Spleen (tissue), 11 donors: ENCODE results near the gene CATSPERD. TPM values are rescaled to one million over a fixed set of nuclear protein-coding genes. Genes with fewer than 3 reads are reported as not detected.

Source experiments
- DNase-seq: peaks from one replicate; pipeline ENCODE4 v3.0.0-alpha.2; 2020
- H3K27ac ChIP-seq, 8 donors: fragments of 200-600 bp; sonication (generic) in 7 of 8; 1 replicate in 4 of 8; 2 replicates in 4 of 8; pipeline versions ENCODE4 v1.5.0 to v1.8.0; 2016 to 2021; ENCODE audit warnings: inconsistent platforms in 4 of 8, mild to moderate bottlenecking in 4 of 8, moderate library complexity in 1 of 8
- H3K27me3 ChIP-seq, 7 donors: fragments of 200-600 bp; sonication (generic) in 6 of 7; replicated peaks in 1 of 7; 1 replicate in 4 of 7; 2 replicates in 3 of 7; pipeline versions ENCODE4 v1.5.0 to v1.8.0; 2016 to 2021; ENCODE audit warnings: inconsistent platforms in 3 of 7, mild to moderate bottlenecking in 1 of 7
- H3K36me3 ChIP-seq, 6 donors: fragments of 200-600 bp; sonication (generic) in 5 of 6; 1 replicate in 4 of 6; 2 replicates in 2 of 6; pipeline versions ENCODE4 v1.5.0 to v1.8.0; 2016 to 2021; ENCODE audit warnings: inconsistent platforms in 2 of 6
- H3K4me1 ChIP-seq, 6 donors: fragments of 200-600 bp; sonication (generic) in 5 of 6; 1 replicate in 3 of 6; 2 replicates in 3 of 6; pipeline versions ENCODE4 v1.5.0 to v1.8.0; 2016 to 2021; ENCODE audit warnings: inconsistent platforms in 3 of 6
- H3K4me3 ChIP-seq, 8 donors: fragments of 200-600 bp; sonication (generic) in 7 of 8; 1 replicate in 4 of 8; 2 replicates in 4 of 8; pipeline versions ENCODE4 v1.5.0 to v1.8.0; 2016 to 2021; ENCODE audit warnings: inconsistent platforms in 4 of 8, mild to moderate bottlenecking in 4 of 8, moderate library complexity in 2 of 8
- H3K9me3 ChIP-seq, 8 donors: fragments of 200-600 bp; sonication (generic) in 7 of 8; 1 replicate in 4 of 8; 2 replicates in 4 of 8; pipeline versions ENCODE4 v1.5.0 to v1.8.0; 2016 to 2021; ENCODE audit warnings: inconsistent platforms in 4 of 8
- CTCF ChIP-seq, 11 experiments: fragments of 200-600 bp in 7 of 11; fragments of 450-650 bp in 4 of 11; sonication (generic) in 4 of 11; IDR thresholded peaks in 8 of 11; conservative IDR thresholded peaks in 3 of 11; 1 replicate in 7 of 11; 2 replicates in 4 of 11; pipeline versions ENCODE4 v1.4.0 to v1.8.0; 2016 to 2021; ENCODE audit warnings: antibody characterized with exemption in 11 of 11, inconsistent platforms in 4 of 11, mild to moderate bottlenecking in 1 of 11
- POLR2A ChIP-seq, 3 donors: fragments of 450-650 bp; IDR thresholded peaks; one replicate each; pipeline ENCODE4 v1.5.1; 2017; ENCODE audit warnings: antibody characterized with exemption in 3 of 3, mild to moderate bottlenecking in 1 of 3
- POLR2AphosphoS5 ChIP-seq, 3 donors: sonication (generic); formaldehyde crosslinking; IDR thresholded peaks; one replicate each; pipeline ENCODE4 v1.5.1; 2017; ENCODE audit warnings: antibody characterized with exemption in 3 of 3
- WGBS, 5 donors: extraction: QIAGEN DNeasy Blood & Tissue Kit in 3 of 5; methylation state at CpG; one replicate each; pipeline versions ENCODE4 v1.1.5 to v1.1.7; 2013 to 2018; 5-methylcytosine and 5-hydroxymethylcytosine counted together
- intact Hi-C: fragments of 100-400 bp; cut with DNase I; formaldehyde crosslinking; loops from one replicate; pipeline ENCODE4 v1.15.0; 2023; ENCODE audit warnings: low total_unique reads
- polyA plus RNA-seq, 3 donors: library from polyadenylated mRNA; stranded (reverse); fragments of 200-250 nt; gene quantifications; one replicate each; pipeline ENCODE4 v1.2.1, GENCODE V29; 2013
- total RNA-seq, 7 donors: library from RNA; depleted of rRNA in 3 of 7; stranded (reverse); fragments of >200 nt in 3 of 7; fragmentation: NEBNext Ultra II Directional in 4 of 7; extraction: Animal tissue kit (Norgen Biotek cat#: 25700) in 4 of 7; gene quantifications; one replicate each; pipeline versions ENCODE4 v1.1.0 to v1.2.1, GENCODE V29; 2016 to 2021
- donor health status: healthy with polysubstance abuse.
- donor health status: DM: no; HTN: no; CAD: no; lungs with moderate emphysema.
- donor health status: DM: no; HTN: no; CAD: no.
- donor health status: Bipolar disorder and iron deficiency.
- donor health status: healthy.
- donor health status: DM: no; HTN: no; CAD: no.
- donor health status: DM: yes; HTN: yes; CAD: no.

The CATSPERD gene
- total and polyA plus RNA-seq, 10 donors: not detected

- H3K36me3 ChIP-seq: no peaks in the 10 kb centered on the region
- peak; percentile 75 for DNase-seq
- peaks cover 6 to 62% (median 24%) of the 10 kb centered on the region in 6 donors for H3K4me1 ChIP-seq
- TF ChIP-seq POLR2AphosphoS5 (IDR thresholded peaks at IDR 0.05) (peak; percentile 61 to 82 (median 74)), POLR2A (IDR thresholded peaks at IDR 0.05) (no peak), CTCF (IDR thresholded peaks at IDR 0.05 in 8 of 11, conservative IDR thresholded peaks at IDR 0.05 in 3 of 11) (no peak)
- 50 to 64% (median 55%) methylated on average over 33 to 37 of the region's 37 CpGs for WGBS, 5 donors
- intact Hi-C loops: loop anchor here (5.0 kb wide), 1 partner anchor 93 kb away; no protein-coding TSS in a partner anchor
- no peak overlapping the region for H3K4me3 ChIP-seq
- peaks cover 0 to 73% (median 39%) of the 10 kb centered on the region in 7 donors for H3K27me3 ChIP-seq
- H3K27ac ChIP-seq: peak overlapping the region in 1 of 8 donors; percentile 8
- H3K9me3 ChIP-seq: no peaks in the 10 kb centered on the region
Observed at GRCh38 chr19:5799247-5800241, 79.1 kb downstream of the CATSPERD start.

GRCh38 chr19:5800361-5801270 lies 80.2 kb downstream of the CATSPERD start:
- Histone ChIP-seq H3K9me3 (no peaks in the 10 kb centered on the region), H3K27ac (no peak overlapping the region), H3K4me3 (no peak overlapping the region), H3K4me1 (peaks cover 6 to 68% (median 29%) of the 10 kb centered on the region in 6 donors), H3K36me3 (no peaks in the 10 kb centered on the region), H3K27me3 (peaks cover 0 to 81% (median 45%) of the 10 kb centered on the region in 7 donors)
- no peak for DNase-seq
- intact Hi-C loops: loop anchor here (5.0 kb wide), 1 partner anchor 92 kb away; no protein-coding TSS in a partner anchor
- TF ChIP-seq CTCF (IDR thresholded peaks at IDR 0.05 in 8 of 11, conservative IDR thresholded peaks at IDR 0.05 in 3 of 11) (no peak), POLR2A (IDR thresholded peaks at IDR 0.05) (no peak), POLR2AphosphoS5 (IDR thresholded peaks at IDR 0.05) (no peak)
- WGBS, 5 donors: 67 to 87% (median 75%) methylated on average over 14 to 17 of the region's 17 CpGs

- Histone ChIP-seq H3K4me1 (peaks cover 6 to 71% (median 32%) of the 10 kb centered on the region in 6 donors), H3K9me3 (no peaks in the 10 kb centered on the region), H3K27ac (no peak overlapping the region), H3K27me3 (peaks cover 0 to 88% (median 46%) of the 10 kb centered on the region in 7 donors), H3K36me3 (no peaks in the 10 kb centered on the region), H3K4me3 (no peak overlapping the region)
- DNase-seq: no peak
- no peak for TF ChIP-seq POLR2AphosphoS5 (IDR thresholded peaks at IDR 0.05)
- no peak for TF ChIP-seq CTCF (IDR thresholded peaks at IDR 0.05 in 8 of 11, conservative IDR thresholded peaks at IDR 0.05 in 3 of 11)
- TF ChIP-seq POLR2A (IDR thresholded peaks at IDR 0.05): no peak
- intact Hi-C loops: loop anchor here (5.0 kb wide), 1 partner anchor 90 kb away; no protein-coding TSS in a partner anchor
- WGBS, 5 donors: 15 to 22% (median 16%) methylated on average over 15 to 33 of the region's 33 CpGs
Observed at GRCh38 chr19:5801796-5802619, 81.6 kb downstream of the CATSPERD start.
